ENCODE data around the gene YTHDF1.

DNA sequence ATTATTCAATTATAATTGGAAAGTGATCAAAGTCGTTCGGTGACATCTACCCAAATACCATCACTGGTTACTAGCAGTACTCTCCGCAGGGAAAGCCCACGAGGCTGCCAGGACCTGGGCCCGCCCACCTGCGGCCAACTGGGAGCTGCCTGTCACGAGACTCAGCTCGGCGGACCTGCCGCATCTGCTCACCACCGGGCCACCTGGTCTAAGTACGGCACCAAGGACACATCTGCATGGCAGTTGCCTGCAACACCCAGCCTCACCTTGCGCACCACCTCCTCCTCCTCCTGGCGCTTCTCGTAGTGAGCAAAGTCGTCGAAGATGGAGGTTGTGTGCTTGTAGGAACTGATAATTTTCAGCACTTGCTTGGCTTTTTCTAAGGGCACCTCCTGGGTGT, 13.9 kb downstream of the YTHDF1 start:
- TF ChIP-seq, protein P1, sequence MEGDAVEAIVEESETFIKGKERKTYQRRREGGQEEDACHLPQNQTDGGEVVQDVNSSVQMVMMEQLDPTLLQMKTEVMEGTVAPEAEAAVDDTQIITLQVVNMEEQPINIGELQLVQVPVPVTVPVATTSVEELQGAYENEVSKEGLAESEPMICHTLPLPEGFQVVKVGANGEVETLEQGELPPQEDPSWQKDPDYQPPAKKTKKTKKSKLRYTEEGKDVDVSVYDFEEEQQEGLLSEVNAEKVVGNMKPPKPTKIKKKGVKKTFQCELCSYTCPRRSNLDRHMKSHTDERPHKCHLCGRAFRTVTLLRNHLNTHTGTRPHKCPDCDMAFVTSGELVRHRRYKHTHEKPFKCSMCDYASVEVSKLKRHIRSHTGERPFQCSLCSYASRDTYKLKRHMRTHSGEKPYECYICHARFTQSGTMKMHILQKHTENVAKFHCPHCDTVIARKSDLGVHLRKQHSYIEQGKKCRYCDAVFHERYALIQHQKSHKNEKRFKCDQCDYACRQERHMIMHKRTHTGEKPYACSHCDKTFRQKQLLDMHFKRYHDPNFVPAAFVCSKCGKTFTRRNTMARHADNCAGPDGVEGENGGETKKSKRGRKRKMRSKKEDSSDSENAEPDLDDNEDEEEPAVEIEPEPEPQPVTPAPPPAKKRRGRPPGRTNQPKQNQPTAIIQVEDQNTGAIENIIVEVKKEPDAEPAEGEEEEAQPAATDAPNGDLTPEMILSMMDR (conservative IDR thresholded peaks at IDR 0.05; ENCODE audit: low read depth, low read length) = no peak
- TF ChIP-seq NFE2L2 (IDR thresholded peaks at IDR 0.05; ENCODE audit: low read depth, low read length) (no peak), FOS (IDR thresholded peaks at IDR 0.05; ENCODE audit: low read depth, low read length) (no peak), POLR2A (IDR thresholded peaks at IDR 0.05; ENCODE audit: low read depth, low read length) (no peak), CEBPB (IDR thresholded peaks at IDR 0.05; ENCODE audit: low read depth, low read length) (no peak), RAD21 (IDR thresholded peaks at IDR 0.05; ENCODE audit: low read length) (no peak), RCOR1 (IDR thresholded peaks at IDR 0.05; ENCODE audit: insufficient replicate concordance, low read length) (no peak), SMC3 (IDR thresholded peaks at IDR 0.05; ENCODE audit: low read depth, low read length) (no peak)
- TF ChIP-seq, protein P2, sequence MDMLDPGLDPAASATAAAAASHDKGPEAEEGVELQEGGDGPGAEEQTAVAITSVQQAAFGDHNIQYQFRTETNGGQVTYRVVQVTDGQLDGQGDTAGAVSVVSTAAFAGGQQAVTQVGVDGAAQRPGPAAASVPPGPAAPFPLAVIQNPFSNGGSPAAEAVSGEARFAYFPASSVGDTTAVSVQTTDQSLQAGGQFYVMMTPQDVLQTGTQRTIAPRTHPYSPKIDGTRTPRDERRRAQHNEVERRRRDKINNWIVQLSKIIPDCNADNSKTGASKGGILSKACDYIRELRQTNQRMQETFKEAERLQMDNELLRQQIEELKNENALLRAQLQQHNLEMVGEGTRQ (IDR thresholded peaks at IDR 0.05; ENCODE audit: low read depth, low read length) = no peak
